Right lobe of liver (tissue), 4 donors: ENCODE results near the gene ADTRP.

Experiments
- POLR2A ChIP-seq: fragments of 450-650 bp; IDR thresholded peaks from one replicate; pipeline ENCODE4 v1.6.1; 2017; ENCODE audit warnings: antibody characterized with exemption, mild to moderate bottlenecking
- TF ChIP-seq, protein P1 (sequence below), 4 donors: fragments of 200-600 bp in 3 of 4; fragments of 450-650 bp in 1 of 4; IDR thresholded peaks; one replicate each; pipeline versions ENCODE4 v1.5.1 to v1.8.0; 2016 to 2022; ENCODE audit warnings: antibody characterized with exemption in 4 of 4, mild to moderate bottlenecking in 2 of 4
- donor health status: DM: no; HTN: no; CAD: no.
- donor health status: DM: no; HTN: no; CAD: no.
- donor health status: DM: no; HTN: yes; CAD: no.

DNA sequence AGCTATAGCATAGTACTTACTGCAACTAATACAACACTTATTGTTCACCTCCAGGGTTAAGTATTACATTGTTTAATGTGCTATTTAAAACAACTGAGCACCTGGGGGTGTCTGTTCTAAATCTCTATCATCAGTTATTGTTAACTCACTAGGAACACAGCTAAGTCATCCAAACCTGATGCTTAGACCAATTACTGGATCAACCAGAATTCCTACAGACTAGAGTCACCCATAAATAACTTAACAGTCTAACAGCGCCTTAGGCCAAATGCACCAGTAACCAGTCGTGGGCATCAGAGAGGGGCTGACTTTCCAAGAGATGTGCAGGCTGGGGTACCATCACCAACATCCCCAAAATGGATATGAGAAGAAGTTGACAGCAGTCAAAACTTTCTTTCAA is 110.7 kb downstream of the ADTRP start:
- TF ChIP-seq, protein P1, sequence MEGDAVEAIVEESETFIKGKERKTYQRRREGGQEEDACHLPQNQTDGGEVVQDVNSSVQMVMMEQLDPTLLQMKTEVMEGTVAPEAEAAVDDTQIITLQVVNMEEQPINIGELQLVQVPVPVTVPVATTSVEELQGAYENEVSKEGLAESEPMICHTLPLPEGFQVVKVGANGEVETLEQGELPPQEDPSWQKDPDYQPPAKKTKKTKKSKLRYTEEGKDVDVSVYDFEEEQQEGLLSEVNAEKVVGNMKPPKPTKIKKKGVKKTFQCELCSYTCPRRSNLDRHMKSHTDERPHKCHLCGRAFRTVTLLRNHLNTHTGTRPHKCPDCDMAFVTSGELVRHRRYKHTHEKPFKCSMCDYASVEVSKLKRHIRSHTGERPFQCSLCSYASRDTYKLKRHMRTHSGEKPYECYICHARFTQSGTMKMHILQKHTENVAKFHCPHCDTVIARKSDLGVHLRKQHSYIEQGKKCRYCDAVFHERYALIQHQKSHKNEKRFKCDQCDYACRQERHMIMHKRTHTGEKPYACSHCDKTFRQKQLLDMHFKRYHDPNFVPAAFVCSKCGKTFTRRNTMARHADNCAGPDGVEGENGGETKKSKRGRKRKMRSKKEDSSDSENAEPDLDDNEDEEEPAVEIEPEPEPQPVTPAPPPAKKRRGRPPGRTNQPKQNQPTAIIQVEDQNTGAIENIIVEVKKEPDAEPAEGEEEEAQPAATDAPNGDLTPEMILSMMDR (IDR thresholded peaks at IDR 0.05) = no peak
- TF ChIP-seq POLR2A = no peak
